HG03196 (cell line): ENCODE results near the gene GPT2.

Experiments
- ATAC-seq: cut with Tn5 transposase; IDR thresholded peaks from one replicate; pipeline ENCODE4 v1.9.1; 2021; ENCODE audit not compliant: unreplicated experiment

Gene GPT2

GRCh38 chr16:46883690-46884512 is at the start of gene GPT2:
GPT2 (plus strand) TSS chr16:46884362; CDS start chr16:46884716, 354 bp downstream.
- peak; percentile 99 for ATAC-seq

GRCh38 chr16:46836534-46837530 is 47.3 kb upstream of the GPT2 start:
- ATAC-seq: no peak

- ATAC-seq: no peak
Observed at GRCh38 chr16:46839986-46840443, 44.1 kb upstream of the GPT2 start.

- ATAC-seq: no peak
Observed at GRCh38 chr16:46842192-46842895, 41.8 kb upstream of the GPT2 start.

- ATAC-seq: no peak
Observed at GRCh38 chr16:46843898-46844642, 40.1 kb upstream of the GPT2 start.

GRCh38 chr16:46844771-46845170 is 39.4 kb upstream of the GPT2 start:
- no peak for ATAC-seq

- ATAC-seq: no peak
Observed at GRCh38 chr16:46845952-46846351, 38.2 kb upstream of the GPT2 start.

GRCh38 chr16:46848768-46849764 is 35.1 kb upstream of the GPT2 start:
- no peak for ATAC-seq

GRCh38 chr16:46850619-46851555 is 33.3 kb upstream of the GPT2 start:
- ATAC-seq: no peak

GRCh38 chr16:46852130-46852529 is 32.0 kb upstream of the GPT2 start:
- ATAC-seq: no peak

GRCh38 chr16:46853713-46854443 is 30.3 kb upstream of the GPT2 start:
- no peak for ATAC-seq

GRCh38 chr16:46854846-46855245 is 29.3 kb upstream of the GPT2 start:
- no peak for ATAC-seq

GRCh38 chr16:46855389-46855788 is 28.8 kb upstream of the GPT2 start:
- ATAC-seq: no peak

GRCh38 chr16:46857368-46857945 is 26.7 kb upstream of the GPT2 start:
- no peak for ATAC-seq

- no peak for ATAC-seq
Observed at GRCh38 chr16:46858151-46858550, 26.0 kb upstream of the GPT2 start.

- no peak for ATAC-seq
Observed at GRCh38 chr16:46859719-46860152, 24.4 kb upstream of the GPT2 start.
